HG03571 (cell line): ENCODE data around the gene KRT36.

Experiments used
- ATAC-seq: cut with Tn5 transposase; IDR thresholded peaks from one replicate; pipeline ENCODE4 v1.9.1; 2021; ENCODE audit not compliant: unreplicated experiment

Gene KRT36

GRCh38 chr17:41480136-41480535 is 9.6 kb downstream of the KRT36 start:
- ATAC-seq, result no peak

GRCh38 chr17:41478237-41478636 is 11.5 kb downstream of the KRT36 start:
- ATAC-seq, result no peak

DNA sequence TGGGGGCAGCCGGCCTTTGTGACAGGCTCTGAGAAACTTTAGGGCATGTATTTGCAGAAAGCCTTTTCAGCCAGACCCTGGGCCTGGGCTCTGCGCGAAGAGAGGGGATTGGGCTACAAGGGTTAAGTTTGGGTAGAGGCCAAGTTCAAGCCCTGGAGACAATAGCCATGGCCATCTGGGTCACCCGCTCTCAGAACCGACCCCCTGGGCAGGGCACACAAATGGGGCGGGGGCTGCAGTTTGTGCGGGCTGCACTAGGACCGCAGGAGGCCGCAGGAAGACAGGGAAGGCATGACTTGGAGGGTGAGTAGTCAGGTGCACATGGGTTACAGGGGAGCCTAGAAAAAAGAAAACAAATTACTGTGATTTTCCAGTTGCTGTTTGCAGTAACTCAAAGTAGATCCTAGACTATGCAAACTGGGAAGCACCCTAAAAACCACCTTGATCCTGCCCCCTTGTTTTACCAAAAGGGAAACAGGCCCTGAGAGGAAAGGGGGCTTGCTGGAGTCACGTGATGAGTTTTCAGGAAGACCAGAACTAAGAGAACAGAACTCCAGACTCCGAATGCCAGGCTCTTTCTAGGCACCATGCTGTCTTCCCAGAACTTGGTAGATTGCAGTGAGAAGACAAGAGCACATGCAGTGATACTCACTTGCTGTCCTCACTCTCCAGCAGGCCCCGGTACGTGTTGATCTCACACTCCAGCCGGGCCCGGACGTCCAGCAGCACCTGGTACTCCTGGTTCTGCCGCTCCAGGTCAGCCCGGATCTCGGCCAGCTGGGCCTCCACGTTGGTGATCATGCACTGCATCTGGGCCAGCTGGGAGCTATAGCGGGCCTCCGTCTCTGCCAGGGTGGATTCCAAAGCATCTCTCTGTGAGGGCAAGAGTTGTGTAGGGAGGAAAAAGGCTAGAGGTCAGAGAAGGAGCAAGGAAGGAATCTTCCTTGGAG is 12.6 kb downstream of the KRT36 start:
- ATAC-seq, result no peak

GRCh38 chr17:41475421-41475820 is 14.3 kb downstream of the KRT36 start:
- no peak for ATAC-seq

DNA sequence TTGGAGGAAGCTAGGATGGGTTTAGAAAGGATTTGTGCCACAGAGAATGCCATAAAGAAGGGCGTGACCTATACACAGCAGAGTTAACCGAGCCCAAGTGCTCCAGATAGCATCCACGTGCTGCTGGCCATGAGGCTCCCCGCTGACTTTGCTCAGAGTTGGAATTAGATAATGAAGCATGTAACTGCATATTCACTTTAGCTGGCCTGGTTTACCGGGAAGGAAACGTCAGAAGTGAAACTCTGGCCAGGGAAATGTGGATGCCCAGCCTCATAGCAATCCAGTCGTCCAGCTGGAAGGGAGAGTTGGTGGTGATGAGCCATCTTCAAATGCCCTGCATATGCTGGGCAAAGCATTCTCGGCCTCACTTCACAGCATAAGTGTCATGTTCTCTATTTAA is 14.8 kb downstream of the KRT36 start:
- ATAC-seq, result no peak

DNA sequence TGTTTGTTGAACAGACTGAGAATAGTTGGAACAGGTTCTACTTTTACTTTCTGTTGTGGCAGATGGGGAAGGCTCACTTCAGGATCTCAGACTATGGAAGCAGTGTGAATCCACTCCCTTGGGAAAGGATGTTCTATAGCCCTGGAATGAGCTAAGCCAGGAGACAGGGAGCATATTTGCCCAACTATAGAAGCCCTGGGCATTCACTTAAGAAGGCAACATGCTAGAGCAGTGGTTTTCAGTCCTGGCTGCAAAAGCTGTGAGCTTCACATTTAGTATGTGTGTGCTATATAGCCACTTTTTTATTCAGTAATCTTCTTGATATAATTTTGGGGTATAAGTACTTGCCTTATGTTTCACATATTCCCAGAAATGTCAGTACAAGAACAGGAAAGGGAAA is 21.4 kb downstream of the KRT36 start:
- no peak for ATAC-seq

DNA sequence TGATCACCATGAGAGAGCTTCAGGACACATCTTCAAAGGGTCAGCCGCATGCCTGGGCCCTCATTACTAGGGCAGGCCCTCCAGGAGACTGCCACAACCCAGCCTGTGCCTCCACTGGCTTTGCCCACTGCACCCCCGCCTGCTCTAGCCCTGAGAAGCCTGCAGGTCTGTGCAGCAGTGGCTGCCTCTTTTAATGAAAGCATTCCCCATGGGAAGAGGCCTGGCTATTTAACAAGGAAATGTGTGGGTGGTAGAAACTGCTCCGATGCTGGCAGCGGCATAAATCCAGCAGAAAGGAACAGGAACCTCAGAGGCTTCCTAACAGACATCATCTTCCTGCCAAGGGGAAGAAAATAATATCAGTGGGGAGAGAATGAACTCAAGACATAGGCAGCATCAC is 22.1 kb downstream of the KRT36 start:
- ATAC-seq, result no peak

DNA sequence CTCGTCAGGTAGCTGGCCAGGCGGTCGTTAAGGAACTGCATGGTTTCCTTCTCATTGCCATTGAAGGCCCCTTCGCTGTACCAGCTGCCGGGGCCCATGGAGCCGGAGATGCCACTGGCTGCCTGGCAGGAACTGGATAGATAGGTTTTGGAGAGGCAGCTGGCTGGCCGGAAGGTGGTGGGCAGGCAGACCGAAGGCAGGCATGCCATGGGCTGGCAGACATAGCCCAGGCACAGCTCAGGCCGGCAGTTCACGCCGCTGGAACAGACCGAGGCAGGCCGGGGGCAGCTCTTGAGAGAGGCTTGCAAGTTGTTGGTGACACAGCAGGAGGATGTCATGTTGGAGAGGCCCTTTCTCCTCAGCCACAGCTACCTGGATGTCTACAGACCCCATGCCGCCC is 22.7 kb downstream of the KRT36 start, which contains the start of gene KRT32:
KRT32 (minus strand) TSS at position 399 of the 400 bp plus-strand sequence; CDS start at position 338, 61 bp downstream.
- ATAC-seq, result no peak

GRCh38 chr17:41464682-41465081 is 25.0 kb downstream of the KRT36 start:
- ATAC-seq, result no peak

GRCh38 chr17:41464173-41464572 is 25.5 kb downstream of the KRT36 start:
- ATAC-seq, result no peak

GRCh38 chr17:41463746-41464145 is 26.0 kb downstream of the KRT36 start:
- ATAC-seq, result no peak

DNA sequence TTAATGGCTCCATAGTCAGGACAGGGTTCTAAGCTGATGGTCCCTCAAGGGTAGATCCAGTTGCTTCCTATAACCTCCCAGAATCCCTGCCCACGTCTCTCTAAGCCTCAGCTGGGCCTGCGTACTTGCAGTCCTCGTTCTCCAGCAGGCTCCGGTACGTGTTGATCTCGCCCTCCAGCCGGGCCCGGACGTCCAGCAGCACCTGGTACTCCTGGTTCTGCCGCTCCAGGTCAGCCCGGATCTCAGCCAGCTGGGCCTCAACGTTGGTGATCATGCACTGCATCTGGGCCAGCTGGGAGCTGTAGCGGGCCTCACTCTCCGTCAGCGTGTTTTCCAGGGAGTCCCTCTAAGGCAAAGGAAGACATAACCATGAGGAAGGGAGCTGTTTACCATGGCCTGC is 27.0 kb downstream of the KRT36 start:
- ATAC-seq, result no peak

DNA sequence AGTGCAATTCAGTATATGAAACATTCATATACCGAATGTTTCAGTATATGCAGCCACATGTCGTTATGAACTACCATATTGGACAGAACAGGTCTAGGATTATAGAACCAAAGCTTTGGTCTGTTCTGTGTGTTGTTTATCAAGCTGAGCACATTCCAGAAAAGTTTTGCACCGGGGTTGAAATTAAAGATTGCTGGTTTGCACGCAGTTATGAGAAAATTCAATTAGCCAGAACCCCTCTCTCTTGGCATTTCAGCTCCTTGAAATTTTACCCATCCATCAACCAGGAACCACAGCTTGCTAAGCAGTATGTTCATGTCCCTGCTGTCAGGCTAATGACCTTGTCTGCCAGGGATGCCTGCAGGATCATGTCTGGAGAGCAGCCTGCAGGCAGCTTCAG is 32.0 kb downstream of the KRT36 start:
- ATAC-seq, result no peak

- no peak for ATAC-seq
Measured at GRCh38 chr17:41456204-41456603, 33.5 kb downstream of the KRT36 start.

- no peak for ATAC-seq
Measured at GRCh38 chr17:41455236-41455635, 34.5 kb downstream of the KRT36 start.

DNA sequence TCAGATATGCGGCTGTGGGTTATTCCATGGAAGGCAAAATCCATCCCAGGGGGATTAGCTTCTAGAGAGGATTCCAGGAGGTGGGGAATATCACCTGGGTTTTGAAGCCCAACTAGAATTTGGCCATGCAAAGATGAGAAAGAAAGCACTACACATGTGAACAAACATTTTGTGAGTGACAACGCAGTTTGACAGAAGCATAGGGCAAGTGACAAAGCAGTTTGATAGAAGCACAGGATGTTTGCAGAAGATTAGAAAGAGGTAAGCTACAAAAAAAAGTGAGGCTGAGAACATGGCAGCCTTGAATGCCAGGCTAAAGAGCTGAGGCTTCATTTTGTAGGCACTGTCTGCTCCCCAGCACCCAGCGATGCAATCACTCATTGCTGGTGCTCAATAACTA is 36.6 kb downstream of the KRT36 start:
- ATAC-seq, result no peak

DNA sequence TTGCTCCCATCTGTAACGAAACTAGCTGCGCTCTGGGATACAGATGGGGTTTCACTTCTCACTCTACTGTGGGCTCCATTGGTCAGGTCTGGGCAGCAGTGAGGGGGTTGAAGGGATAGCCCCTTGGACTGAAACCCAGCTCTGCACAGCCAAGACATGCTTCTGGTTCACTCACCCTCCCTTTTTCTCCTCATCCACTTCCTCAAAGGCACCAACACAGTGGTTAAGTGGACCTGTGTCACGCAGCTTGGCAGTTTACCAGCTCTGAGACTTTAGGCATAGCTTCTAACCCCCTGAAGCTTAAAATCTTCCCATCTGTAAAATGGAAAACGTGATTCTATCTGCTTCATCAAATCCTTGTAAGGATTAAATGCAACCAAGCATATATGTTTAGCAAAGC is 37.4 kb downstream of the KRT36 start:
- no peak for ATAC-seq

- no peak for ATAC-seq
Measured at GRCh38 chr17:41451154-41451728, 38.5 kb downstream of the KRT36 start.

- ATAC-seq, result no peak
Measured at GRCh38 chr17:41449008-41449407, 40.7 kb downstream of the KRT36 start.

DNA sequence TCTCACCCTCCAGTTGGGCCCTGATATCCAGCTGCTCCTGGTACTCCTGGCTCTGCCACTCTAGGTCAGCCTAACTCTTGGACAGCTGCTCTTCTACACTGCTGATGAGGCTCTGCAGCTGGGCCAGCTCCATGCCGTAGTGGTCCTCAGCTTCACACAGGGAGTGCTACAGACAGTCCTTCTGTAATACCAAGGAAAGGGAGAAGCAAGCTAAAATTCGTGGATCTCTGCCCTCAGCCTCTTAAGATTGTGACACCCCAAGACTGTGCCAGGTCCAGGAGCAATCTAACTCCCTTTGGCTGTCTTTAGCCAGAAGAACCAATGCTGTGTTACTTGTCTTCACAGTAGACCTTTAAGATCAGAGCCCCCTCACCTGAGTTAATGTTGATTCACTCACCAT is 41.2 kb downstream of the KRT36 start:
- ATAC-seq, result no peak

DNA sequence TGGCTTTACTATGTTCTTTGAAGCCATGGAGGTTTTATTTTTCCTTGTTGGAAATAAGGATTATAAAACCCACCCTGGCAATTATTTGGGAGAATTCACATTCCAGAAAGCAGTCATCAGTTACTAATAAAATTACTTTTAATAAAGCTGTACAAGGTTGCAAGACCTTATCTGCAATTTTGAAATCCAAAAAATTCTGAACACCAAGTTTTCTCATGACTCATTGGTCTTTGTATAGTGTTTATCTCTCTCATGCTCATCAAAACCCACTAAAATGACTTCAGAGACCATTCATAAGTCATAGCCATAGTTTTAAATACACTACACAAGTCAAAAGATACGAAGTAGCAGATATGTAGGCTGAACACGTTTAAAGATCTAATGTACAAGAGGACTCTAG is 42.9 kb downstream of the KRT36 start:
- ATAC-seq, result no peak

- ATAC-seq, result no peak
Measured at GRCh38 chr17:41444640-41445039, 45.1 kb downstream of the KRT36 start.
